GDM1 (cell line): Measurements from ENCODE around the gene TYW5.

Source experiments
- DNase-seq: peaks from one replicate; lab custom pipeline; 2025; lab: John Stamatoyannopoulos, UW

The TYW5 gene

GRCh38 chr2:199955339-199956061 is at the start of gene TYW5, which contains the start of gene MAIP1:
TYW5 (minus strand) TSS chr2:199955491; CDS start chr2:199955470, 21 bp downstream.
MAIP1 (plus strand) TSS chr2:199955582; CDS start chr2:199955799, 217 bp downstream.
- DNase-seq, result peak; percentile 82

DNA sequence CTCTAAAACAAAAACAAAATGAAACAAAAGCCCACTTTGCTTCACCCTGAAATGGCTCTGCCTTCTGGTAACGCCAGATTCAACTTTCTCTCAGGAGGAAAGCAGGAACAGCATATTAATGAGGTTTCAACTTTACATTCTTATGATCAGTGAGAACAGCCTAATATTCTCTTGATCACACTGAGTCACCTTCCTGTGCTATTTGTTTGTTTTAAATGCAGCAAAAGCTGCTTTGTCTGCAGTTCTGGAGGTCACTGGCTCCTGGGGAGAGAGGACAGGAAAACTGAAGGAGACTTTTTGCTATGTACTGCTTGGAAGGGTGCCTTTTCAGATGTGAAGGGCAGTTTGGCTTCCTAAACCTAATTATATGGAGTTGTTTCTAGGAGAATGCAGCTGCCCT is 48.2 kb upstream of the TYW5 start:
- DNase-seq, result no peak

GRCh38 chr2:200000444-200001163 is 45.3 kb upstream of the TYW5 start:
- DNase-seq, result no peak

DNA sequence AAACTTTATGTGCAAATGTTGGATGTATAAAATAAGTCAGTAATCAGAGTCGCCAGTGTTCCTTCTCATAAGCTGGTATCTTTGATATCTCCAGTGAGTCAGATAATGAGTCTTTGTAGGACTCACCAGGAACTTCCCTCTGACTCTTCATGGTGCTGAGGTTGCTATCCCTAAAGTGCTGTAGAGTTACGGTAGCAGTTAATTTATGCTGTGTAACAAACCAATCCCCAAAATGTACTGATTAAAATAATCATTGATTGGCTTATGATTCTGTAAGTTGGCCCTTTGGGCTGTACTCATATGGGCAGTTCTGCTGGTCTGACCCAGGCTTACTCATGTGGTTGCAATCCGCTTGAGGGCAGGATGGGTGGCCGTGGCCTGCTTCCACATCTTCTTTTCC is 43.9 kb upstream of the TYW5 start:
- no peak for DNase-seq

DNA sequence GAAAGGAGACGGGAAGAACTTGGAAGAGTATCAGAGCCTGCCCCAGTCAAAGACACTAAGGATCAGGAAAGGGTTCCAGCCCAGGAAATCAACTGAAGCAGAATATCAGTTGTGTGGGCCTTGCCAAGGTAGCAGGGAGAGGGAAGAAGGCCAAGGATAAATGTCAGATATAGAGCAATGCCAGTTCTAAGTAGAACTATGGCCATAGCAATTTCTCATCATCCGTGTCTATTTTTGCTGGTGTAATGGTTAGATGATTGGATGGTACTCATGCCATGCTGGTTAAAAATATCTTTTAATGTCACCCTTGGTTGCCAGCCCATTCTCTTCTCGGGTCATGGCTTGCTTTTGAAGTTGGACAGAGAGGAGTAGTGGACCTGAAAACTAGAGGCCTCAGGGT is 42.0 kb upstream of the TYW5 start:
- DNase-seq, result no peak

DNA sequence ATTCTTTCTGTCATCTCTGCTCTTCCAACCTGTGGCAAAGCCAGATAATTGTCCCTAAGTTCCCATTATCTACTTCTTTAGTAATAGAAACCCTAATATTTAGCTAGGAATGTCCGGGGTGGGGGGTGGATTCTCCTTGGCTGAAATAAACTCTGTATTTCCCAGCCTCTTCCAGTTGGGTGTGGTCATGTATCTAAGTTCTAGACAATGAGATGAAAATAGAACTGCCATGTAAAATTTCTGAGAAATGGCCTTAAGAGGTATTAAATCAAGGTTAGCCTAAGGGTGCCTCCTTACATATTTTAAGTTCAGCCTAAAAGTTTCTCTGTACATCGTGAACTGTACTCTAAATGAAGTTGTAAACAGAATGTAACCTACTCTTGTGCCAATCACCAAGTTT is 39.6 kb upstream of the TYW5 start:
- no peak for DNase-seq

GRCh38 chr2:199994371-199994770 is 39.1 kb upstream of the TYW5 start:
- DNase-seq, result no peak

GRCh38 chr2:199992296-199992695 is 37.0 kb upstream of the TYW5 start:
- no peak for DNase-seq

DNA sequence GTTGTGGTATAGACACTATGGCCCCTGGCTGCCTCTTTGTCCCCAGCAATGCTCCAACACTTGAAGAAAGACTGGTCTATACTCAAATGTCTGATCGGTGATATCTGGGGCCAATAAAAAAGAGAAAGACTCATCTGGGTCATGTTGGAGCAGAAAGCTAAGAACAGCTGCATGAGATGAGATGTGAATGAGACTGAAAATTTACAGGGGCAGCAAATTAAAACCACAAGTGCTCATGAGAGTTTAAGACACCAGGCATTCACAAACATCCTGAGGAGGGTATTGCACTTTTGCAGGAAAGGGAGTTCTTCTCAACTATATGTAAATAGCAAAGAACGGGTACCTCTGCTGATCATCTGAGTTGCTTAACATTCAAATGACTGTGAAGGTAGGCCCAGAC is 36.4 kb upstream of the TYW5 start:
- DNase-seq, result no peak

GRCh38 chr2:199989822-199990221 is 34.5 kb upstream of the TYW5 start:
- DNase-seq, result no peak

- DNase-seq, result no peak
Observed at GRCh38 chr2:199988151-199988550, 32.9 kb upstream of the TYW5 start.

DNA sequence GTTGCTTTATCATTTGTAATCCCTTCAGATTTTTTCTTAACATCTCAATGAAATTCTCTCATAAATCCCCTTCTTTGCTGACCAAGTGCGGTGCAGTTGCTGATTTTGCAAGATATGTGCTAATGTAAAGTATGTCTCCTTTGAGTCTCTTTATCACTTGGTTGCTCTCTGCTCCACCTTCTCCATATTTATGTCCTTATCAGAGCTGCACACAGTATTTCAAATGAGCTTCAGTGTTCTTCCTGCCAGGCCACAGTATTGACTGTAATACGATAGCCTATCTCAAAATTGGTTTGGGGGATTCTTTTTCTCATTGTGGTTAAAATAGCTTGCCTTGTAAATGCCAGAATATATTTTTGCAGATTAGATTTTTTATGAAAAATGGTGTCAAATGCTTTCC is 32.3 kb upstream of the TYW5 start:
- DNase-seq, result no peak

DNA sequence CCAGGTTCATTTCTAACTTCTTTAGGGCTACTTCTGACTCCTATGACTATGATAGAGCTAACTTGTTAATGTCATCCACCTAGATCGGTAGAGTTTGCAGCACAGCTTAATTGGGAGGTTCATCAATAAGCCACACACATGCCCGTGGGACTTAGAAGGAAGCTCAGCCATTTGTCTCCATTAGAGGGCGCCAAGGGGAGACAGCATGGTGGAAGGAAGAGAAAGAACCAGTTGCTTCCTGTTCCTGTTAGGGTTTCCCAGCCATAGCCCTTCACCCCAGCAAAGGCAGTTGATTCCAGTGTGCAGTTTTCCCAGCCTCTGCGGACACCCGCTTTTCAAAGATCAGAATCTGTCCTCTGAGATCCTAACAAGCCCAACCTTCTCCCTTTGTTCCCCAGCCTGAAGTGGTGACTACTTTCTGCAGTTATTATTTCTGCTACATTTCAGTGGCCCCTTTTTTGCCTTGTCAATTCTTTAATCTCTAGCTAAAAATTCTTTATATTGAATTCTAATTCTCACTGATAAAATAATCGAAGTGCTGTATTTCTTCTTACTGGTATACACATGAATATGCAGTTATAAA is 30.4 kb upstream of the TYW5 start:
- peak; percentile 53 for DNase-seq

DNA sequence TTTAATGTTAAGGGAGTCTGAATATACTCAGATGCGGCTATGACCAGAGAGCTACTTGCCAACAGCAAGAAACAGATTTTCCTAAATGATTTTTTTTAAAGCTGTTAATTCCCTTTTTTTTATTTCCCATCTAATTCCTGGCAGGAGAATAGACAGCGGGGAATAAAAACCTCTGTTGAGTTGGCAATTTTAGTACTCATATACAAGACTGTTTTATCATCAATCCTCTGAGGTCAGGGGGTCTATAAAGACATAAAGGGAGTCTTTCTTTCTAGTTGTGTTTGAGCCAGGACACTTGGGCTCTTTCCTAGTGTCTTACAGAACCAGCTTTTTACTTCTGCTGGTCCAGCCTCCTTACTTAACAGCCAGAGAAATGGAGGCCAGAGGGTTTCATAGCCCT is 29.5 kb upstream of the TYW5 start:
- no peak for DNase-seq

GRCh38 chr2:199984159-199984558 is 28.9 kb upstream of the TYW5 start:
- no peak for DNase-seq

GRCh38 chr2:199983534-199983933 is 28.2 kb upstream of the TYW5 start:
- no peak for DNase-seq

GRCh38 chr2:199982126-199982843 is 27.0 kb upstream of the TYW5 start:
- no peak for DNase-seq

- DNase-seq, result peak; percentile 22
Observed at GRCh38 chr2:199979832-199980628, 24.7 kb upstream of the TYW5 start.

DNA sequence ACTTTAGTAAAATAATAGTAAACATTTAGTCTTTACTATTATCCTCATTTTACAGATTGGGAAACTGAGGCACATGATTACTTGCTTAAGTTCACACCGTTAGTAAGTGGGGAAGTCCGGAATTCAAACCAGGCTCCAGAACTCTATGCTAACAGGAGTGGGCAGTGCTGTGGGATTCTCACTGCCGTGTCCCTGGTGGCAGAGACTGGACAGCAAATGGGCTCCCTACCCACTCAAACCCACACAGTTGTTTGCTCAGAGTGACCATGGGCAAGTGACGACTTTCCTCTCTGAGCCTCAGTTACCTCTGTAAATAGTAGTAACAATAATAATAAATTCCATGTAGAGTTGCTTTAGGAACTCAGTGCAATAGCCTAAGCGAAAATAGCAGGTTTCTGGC is 24.1 kb upstream of the TYW5 start:
- DNase-seq, result no peak

DNA sequence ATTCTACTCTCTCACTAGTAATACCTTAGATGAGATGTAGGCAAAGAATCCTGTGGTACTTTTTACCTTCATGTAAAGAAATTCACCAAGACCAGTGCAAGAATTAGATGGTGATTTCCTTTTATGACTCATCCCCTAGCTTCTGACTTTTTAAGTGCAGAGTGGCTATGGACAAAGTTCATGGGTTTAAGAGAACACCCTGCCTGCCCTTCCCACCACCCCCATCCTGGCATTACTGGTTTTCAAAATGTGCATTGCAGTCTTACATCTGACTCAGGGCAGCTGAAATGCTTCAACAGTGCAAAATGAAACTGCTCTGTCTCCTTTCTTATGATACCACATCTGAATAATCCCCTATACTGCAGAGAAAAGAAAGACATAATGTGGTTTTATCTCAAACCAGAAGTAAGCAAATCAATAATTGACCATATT is 22.7 kb upstream of the TYW5 start:
- DNase-seq, result no peak

DNA sequence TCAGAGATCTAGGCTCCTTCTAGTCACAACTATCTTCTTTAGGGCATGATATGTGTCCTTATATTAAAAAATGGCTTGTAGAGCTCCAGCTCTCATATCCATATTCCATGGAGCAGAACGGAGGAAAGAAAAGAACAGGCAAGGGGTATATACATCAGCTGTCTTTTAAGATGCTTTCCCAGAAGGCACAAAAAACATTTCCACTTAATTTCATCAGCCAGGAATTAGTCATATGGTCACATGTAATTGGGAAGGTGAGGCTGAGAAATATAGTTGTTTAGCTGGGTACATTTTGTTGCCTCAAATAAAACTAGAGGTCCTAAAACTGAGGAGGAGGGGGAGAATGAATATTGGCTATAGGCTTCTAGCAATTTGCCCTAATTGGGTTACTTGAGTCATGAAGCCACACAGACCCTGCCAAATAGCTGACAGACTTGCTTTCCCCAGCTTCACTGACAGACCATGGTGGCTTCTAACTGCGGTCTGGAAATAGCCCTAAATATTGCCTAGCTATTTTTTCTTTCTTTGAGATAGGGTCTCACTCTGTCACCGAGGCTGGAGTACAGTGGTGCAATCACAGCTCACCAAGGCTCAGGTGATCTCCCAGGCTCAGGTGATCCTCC is 20.1 kb upstream of the TYW5 start:
- no peak for DNase-seq
